GM23338 (cell line): Measurements from ENCODE around the gene CRYL1. TPM values are rescaled to one million over a fixed set of nuclear protein-coding genes. Genes with fewer than 3 reads are reported as not detected.

Source experiments
- ATAC-seq: fragments of 200-7000 bp; cut with Tn5 transposase; 3 replicates; pipeline ENCODE4 v1.9.1; 2020
- DNase-seq: peaks from one replicate; pipeline ENCODE4 v3.0.0-alpha.2; 2015; ENCODE audit warnings: low spot score
- H2AFZ ChIP-seq: fragments of 200-600 bp; sonication (generic); 2 replicates; pipeline ENCODE4 v1.8.0; 2016; ENCODE audit warnings: antibody characterized with exemption, mild to moderate bottlenecking, moderate library complexity
- H3F3A ChIP-seq: fragments of 200-600 bp; sonication (generic); replicated peaks from 2 replicates; pipeline ENCODE4 v1.8.0; 2017; ENCODE audit warnings: antibody characterized with exemption, mixed run types, low read depth
- H3K27ac ChIP-seq: fragments of 200-600 bp; sonication (generic); 2 replicates; pipeline ENCODE4 v1.6.1; 2016; ENCODE audit warnings: low read depth
- H3K27me3 ChIP-seq: fragments of 200-600 bp; sonication (generic); 2 replicates; pipeline ENCODE4 v1.8.0; 2016; ENCODE audit warnings: mild to moderate bottlenecking, mixed run types, moderate library complexity; ENCODE audit not compliant: insufficient read depth
- H3K36me3 ChIP-seq: fragments of 200-600 bp; sonication (generic); 2 replicates; pipeline ENCODE4 v1.8.0; 2016; ENCODE audit warnings: mild to moderate bottlenecking; ENCODE audit not compliant: insufficient read depth
- H3K4me1 ChIP-seq: fragments of 200-600 bp; sonication (generic); 2 replicates; pipeline ENCODE4 v1.8.0; 2016; ENCODE audit warnings: mild to moderate bottlenecking, moderate library complexity; ENCODE audit not compliant: insufficient read depth
- H3K4me2 ChIP-seq: fragments of 200-600 bp; sonication (generic); 2 replicates; pipeline ENCODE4 v1.7.1; 2017; ENCODE audit warnings: mixed run types
- H3K4me3 ChIP-seq: fragments of 200-600 bp; sonication (generic); 2 replicates; pipeline ENCODE4 v1.6.1; 2016; ENCODE audit warnings: mixed run types
- H3K79me2 ChIP-seq: fragments of 200-600 bp; sonication (generic); replicated peaks from 2 replicates; pipeline ENCODE4 v1.8.0; 2017; ENCODE audit warnings: mild to moderate bottlenecking; ENCODE audit not compliant: insufficient read depth
- H3K9me2 ChIP-seq: fragments of 200-600 bp; sonication (generic); 2 replicates; pipeline ENCODE4 v1.8.0; 2017; ENCODE audit not compliant: insufficient read depth
- H4K20me1 ChIP-seq: fragments of 200-600 bp; sonication (generic); replicated peaks from 2 replicates; pipeline ENCODE4 v1.8.0; 2017; ENCODE audit warnings: mild to moderate bottlenecking; ENCODE audit not compliant: insufficient read depth
- H3K27ac Mint-ChIP-seq: 2 replicates; pipeline ENCODE4 v1.8.0; 2020; ENCODE audit warnings: inconsistent platforms, mild to moderate bottlenecking, moderate library complexity, mixed read lengths
- H3K27me3 Mint-ChIP-seq: 3 replicates; pipeline ENCODE4 v1.8.0; 2022; ENCODE audit warnings: low read depth, mild to moderate bottlenecking, moderate library complexity, mixed read lengths, inconsistent platforms; ENCODE audit not compliant: insufficient read depth, poor library complexity
- H3K36me3 Mint-ChIP-seq: 3 replicates; pipeline ENCODE4 v1.8.0; 2021; ENCODE audit warnings: low read depth, mild to moderate bottlenecking, inconsistent platforms, moderate library complexity, mixed read lengths
- H3K4me1 Mint-ChIP-seq: 3 replicates; pipeline ENCODE4 v1.8.0; 2020; ENCODE audit warnings: mild to moderate bottlenecking, inconsistent platforms, mixed read lengths
- H3K4me3 Mint-ChIP-seq: 3 replicates; pipeline ENCODE4 v1.8.0; 2021; ENCODE audit warnings: moderate library complexity, mild to moderate bottlenecking, inconsistent platforms, mixed read lengths
- H3K9me3 Mint-ChIP-seq: 3 replicates; pipeline ENCODE4 v1.8.0; 2020; ENCODE audit warnings: moderate library complexity, mild to moderate bottlenecking, inconsistent platforms, mixed read lengths
- CREB1 ChIP-seq: fragments of 250-450 bp; sonication (Bioruptor Pico); IDR thresholded peaks from 2 replicates; pipeline ENCODE4 v1.5.0; 2020; ENCODE audit warnings: low read depth, mild to moderate bottlenecking, moderate library complexity
- CTCF ChIP-seq, 2 experiments: fragments of 200-600 bp in 1 of 2; sonication (generic) in 1 of 2; conservative IDR thresholded peaks; 2 replicates each; pipeline versions ENCODE4 v1.5.1 to v1.6.1; 2016 to 2017; ENCODE audit warnings: antibody characterized with exemption in 2 of 2, low read depth in 2 of 2, mild to moderate bottlenecking in 2 of 2, moderate library complexity in 1 of 2
- POLR2AphosphoS5 ChIP-seq: IDR thresholded peaks from 2 replicates; pipeline ENCODE4 v1.6.1; 2016; ENCODE audit warnings: antibody characterized with exemption, low read depth
- ZNF462 ChIP-seq: fragments of 250-450 bp; sonication (Bioruptor Pico); IDR thresholded peaks from 2 replicates; pipeline ENCODE4 v1.5.0; 2020; ENCODE audit warnings: mild to moderate bottlenecking, moderate library complexity
- polyA plus RNA-seq: library from polyadenylated mRNA; unstranded; fragments of >200 nt; fragmentation: Nextera tagmentation; extraction: Ambion mirVana; gene quantifications from 2 replicates; pipeline ENCODE4 v1.2.1, GENCODE V29; 2016
- total RNA-seq: library from RNA; depleted of rRNA; stranded (reverse); fragments of >200 nt; shearing (Covaris generic); gene quantifications from 2 replicates; pipeline ENCODE4 v1.2.3, GENCODE V29; 2014

CRYL1 gene
- total and polyA plus RNA-seq, 2 experiments from 2014 or later, result 2.2 to 2.6 TPM

GRCh38 chr13:20513466-20513995, 12.1 kb downstream of the CRYL1 start (continued):
- TF ChIP-seq ZNF462 (no peak), CREB1 (CRISPR knock-in tag) (no peak)

GRCh38 chr13:20512042-20512683, 13.5 kb downstream of the CRYL1 start:
- H3K27me3 Mint-ChIP-seq, result peaks cover 2% of the 10 kb centered on the region
- H3K4me1 Mint-ChIP-seq, result peaks cover 14% of the 10 kb centered on the region
- Histone ChIP-seq H3K79me2 (no peaks in the 10 kb centered on the region), H3K36me3 (no peaks in the 10 kb centered on the region), H3K4me2 (no peak overlapping the region), H3K4me3 (no peak overlapping the region), H4K20me1 (no peaks in the 10 kb centered on the region), H2AFZ (peak overlapping the region; percentile 40; the same call in 1 of the 2 replicates), H3K27ac (no peak overlapping the region), H3K27me3 (no peaks in the 10 kb centered on the region), H3K9me2 (no peaks in the 10 kb centered on the region; the same call in 1 of the 2 replicates), H3K4me1 (peaks cover 6% of the 10 kb centered on the region; the same call in 1 of the 2 replicates), H3F3A (no peaks in the 10 kb centered on the region)
- no peak overlapping the region for H3K4me3 Mint-ChIP-seq
- TF ChIP-seq POLR2AphosphoS5 (no peak), CREB1 (CRISPR knock-in tag) (peak; percentile 68), CTCF (conservative IDR thresholded peaks at IDR 0.05; ENCODE audit: low read depth in 2 of 2) (0 out of 4 replicates have a peak, but pooled peaks of 1 of the 2 experiments have one; percentile 11)
- ATAC-seq, result peak; percentile 96
- peak; percentile 72 for DNase-seq
- H3K27ac Mint-ChIP-seq, result no peak overlapping the region; the same call in 1 of the 2 replicates
- no peaks in the 10 kb centered on the region; the same call in 2 of the 3 replicates for H3K36me3 Mint-ChIP-seq
- no peaks in the 10 kb centered on the region for H3K9me3 Mint-ChIP-seq
